GM19025 (cell line): Measurements from ENCODE around the gene SMIM41.

Experiments
- ATAC-seq: cut with Tn5 transposase; IDR thresholded peaks from one replicate; pipeline ENCODE4 v1.9.1; 2021; ENCODE audit warnings: mild to moderate bottlenecking, low read depth, moderate library complexity; ENCODE audit not compliant: unreplicated experiment

The SMIM41 gene

DNA sequence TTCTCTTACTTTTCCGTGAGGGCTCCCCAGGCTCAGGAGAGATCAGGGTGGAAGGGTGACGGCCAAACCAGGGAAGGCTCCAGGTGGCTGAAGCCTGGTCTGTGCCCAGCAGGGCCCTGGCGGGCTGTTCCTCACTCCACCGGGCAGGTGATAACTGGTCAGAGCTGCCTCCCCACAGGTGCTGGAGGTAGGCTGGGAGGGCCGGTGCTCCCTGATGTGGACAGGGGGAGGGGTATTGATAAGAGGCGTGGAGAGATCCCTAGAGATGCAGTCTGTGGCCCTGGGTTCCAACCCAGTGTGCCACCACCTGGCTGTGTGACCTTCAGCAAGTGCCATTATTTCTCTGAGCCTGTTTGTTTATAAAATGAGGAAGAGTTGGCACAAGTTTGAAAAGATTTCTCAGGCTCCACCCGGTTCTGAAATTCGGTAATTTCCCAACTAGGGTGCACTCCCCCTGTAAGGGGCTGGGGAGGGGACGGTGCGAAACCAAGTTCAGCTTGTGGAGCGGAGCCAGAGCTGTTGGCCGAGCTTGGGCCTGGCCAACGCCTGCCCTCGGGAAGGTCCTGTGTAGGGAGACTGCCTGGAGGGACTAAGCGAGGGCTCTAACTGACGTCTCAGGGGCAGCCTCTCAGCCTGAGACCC, 29.3 kb upstream of the SMIM41 start:
- no peak for ATAC-seq

GRCh38 chr12:52050758-52051541, 28.6 kb upstream of the SMIM41 start, which contains the start of gene NR4A1:
Gene NR4A1, plus strand, starts transcription at chr12:52051442. Its CDS starts 2,887 bp downstream, at chr12:52054329.
- peak; percentile 81 for ATAC-seq

DNA sequence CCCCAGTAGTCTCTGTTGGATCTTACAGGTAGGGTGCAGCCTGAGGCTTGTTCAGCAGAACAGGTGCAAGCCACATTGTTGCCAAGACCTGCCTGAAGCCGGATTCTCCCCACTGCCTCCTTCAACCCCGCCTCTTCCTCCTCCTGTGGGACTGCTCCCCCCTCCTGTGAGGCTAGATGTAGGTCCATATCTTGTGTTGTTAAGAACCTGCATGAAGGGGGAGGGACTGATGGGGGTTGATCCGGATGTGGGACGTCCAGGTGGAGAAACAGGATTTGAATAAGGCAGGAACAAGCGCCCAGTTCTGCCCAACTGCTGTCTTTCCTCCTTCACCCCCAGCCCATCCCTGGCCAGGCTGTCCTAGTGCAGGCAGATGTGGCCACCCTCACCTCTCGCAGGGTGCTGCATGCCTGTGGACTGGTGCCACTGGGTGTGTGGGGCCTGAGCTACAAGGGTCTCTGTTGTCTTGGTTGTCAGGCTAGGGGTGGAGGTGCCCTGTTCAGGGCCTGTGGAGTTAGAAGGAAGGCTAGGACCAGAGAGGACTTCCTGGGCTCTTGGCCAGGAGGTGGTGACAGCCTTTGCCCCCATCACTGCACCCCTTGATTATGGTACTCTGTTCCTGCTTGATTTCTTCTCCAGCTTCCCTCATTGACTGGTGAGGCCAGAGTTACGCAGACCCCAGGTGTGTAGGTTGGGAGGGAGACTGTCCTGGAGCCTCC, 26.9 kb upstream of the SMIM41 start:
- ATAC-seq, result no peak

GRCh38 chr12:52053536-52054209, 25.8 kb upstream of the SMIM41 start:
- no peak for ATAC-seq

- ATAC-seq, result no peak
Observed at GRCh38 chr12:52054231-52054832, 25.2 kb upstream of the SMIM41 start.

DNA sequence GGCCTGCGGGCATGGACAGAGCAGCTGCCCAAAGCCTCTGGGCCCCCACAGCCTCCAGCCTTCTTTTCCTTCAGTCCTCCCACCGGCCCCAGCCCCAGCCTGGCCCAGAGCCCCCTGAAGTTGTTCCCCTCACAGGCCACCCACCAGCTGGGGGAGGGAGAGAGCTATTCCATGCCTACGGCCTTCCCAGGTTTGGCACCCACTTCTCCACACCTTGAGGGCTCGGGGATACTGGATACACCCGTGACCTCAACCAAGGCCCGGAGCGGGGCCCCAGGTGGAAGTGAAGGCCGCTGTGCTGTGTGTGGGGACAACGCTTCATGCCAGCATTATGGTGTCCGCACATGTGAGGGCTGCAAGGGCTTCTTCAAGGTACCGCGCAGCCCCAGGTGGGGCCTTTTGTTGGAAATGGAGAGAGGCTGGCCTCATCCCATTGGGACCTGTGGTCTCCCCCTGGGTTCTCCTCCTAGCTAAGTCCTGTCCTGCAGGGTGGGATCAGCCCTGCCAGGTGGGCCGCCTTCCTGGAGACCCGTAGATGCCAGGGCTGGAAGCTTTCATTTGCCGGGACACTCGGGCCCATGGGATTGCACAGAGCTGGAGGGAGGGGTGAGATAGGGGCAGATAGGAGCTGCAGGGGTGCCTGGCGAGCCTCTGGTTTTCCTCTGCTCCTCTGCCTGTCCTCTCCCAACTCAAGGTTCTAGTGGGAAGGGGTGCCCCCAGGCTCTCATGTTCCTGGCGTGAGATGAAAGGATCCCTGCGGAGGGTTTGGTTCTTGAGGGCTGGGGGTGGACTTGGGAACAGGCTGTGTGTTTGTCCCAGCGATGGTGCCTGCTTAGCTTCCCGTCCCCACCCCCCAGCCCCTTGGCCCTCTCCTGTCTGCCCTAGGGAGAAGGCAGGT, 24.4 kb upstream of the SMIM41 start:
- no peak for ATAC-seq

GRCh38 chr12:52055731-52056711, 23.5 kb upstream of the SMIM41 start:
- ATAC-seq, result no peak

DNA sequence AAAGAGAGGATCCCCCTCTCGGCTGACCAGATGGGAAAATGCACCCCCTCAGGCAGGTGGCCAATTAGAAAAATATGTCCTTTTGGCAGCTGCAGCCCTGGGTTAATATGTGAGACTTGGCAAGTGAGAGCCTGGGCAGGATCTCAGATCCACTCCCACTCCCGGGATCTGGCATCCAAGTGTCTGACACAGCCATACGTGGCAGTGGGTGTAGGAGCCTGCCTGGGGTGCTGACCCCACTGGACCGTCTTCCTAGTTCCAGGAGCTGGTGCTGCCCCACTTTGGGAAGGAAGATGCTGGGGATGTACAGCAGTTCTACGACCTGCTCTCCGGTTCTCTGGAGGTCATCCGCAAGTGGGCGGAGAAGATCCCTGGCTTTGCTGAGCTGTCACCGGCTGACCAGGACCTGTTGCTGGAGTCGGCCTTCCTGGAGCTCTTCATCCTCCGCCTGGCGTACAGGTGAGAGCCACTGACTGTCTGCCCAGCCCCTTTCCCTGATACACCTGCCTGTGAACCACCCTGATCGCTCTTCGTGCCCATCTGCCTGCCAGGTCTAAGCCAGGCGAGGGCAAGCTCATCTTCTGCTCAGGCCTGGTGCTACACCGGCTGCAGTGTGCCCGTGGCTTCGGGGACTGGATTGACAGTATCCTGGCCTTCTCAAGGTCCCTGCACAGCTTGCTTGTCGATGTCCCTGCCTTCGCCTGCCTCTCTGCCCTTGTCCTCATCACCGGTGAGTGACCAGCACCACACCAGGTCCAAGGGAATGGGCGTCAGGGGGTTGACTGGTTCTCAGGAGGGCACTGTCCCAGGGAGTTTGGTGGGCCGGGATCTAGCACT, 22.5 kb upstream of the SMIM41 start:
- ATAC-seq, result no peak

DNA sequence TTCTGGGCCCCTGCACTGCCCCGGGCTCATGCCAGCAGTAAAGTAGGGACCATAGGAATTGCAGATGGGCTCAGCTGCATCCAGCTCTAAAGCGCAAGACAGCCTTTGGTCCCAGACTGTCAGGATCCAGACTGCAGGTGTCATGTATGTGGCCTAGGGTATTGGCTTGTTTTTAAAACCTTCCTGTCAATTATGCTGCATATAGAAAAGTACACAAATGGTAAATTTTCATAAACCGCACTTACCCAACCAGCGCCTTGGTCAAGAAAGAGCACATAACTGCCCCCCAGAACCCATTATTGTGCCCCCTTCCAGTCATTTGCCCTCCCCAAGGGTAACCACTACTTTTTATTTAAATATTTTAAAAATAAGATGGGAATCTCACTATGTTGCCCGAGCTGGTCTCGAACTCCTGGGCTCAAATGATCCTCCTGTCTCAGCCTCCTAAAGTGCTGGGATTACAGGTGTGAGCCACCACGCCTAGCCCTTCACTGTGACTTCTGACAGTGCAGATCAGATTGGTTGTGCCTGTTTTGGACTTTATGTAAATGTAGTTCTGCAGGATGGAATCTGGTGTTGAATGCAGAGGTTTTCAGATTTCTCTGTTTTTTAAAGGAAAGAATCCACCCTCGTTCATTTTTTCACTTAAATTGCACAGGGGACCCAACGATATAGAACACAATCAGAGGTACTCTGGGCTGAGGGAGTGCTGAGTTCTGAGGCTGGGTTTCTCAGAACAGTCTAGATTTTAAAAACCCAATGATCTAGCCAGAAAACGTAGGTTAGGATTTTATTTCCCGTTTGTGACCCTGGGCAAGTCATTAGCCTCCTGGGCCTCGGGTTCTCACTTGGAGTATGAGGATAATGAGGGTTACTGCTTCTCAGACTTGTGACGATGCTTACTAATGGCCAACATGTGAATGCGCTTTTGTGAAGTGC, 21.6 kb upstream of the SMIM41 start:
- no peak for ATAC-seq

- ATAC-seq, result no peak
Observed at GRCh38 chr12:52058631-52059361, 20.7 kb upstream of the SMIM41 start.

- no peak for ATAC-seq
Observed at GRCh38 chr12:52059582-52060497, 19.7 kb upstream of the SMIM41 start.

DNA sequence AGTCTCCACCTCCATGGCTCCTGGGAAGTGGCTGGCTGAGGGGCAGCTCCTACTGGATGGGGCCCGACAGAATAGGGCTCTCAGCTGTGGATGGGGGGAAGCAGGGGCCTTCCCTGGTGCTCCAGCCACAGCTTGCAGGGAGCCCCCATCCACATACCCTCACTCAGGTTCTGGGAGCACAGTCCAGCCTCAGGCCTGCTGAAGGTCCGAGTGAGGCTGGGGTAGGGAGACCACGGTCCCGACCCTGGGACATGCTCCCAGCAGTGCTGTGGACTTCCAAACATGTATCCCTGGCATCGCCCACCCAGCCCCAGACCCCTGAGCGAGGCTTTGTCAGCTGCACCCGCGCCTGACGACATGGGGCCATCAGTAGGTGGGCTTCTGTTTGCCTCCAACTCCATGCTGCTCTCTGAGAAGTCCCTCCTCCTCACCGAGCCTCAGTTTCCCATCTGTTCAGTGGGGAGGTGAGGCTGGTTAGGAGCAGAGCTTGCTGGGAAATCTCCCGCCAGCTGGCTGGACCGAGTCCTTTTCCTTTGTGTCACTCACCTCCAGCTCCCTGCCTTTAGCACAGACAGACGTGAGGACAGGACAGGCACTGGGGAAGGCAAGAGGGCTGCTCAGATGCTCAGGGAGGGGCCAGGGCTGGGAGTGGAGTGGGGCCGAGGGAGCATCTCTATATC, 18.9 kb upstream of the SMIM41 start:
- no peak for ATAC-seq

DNA sequence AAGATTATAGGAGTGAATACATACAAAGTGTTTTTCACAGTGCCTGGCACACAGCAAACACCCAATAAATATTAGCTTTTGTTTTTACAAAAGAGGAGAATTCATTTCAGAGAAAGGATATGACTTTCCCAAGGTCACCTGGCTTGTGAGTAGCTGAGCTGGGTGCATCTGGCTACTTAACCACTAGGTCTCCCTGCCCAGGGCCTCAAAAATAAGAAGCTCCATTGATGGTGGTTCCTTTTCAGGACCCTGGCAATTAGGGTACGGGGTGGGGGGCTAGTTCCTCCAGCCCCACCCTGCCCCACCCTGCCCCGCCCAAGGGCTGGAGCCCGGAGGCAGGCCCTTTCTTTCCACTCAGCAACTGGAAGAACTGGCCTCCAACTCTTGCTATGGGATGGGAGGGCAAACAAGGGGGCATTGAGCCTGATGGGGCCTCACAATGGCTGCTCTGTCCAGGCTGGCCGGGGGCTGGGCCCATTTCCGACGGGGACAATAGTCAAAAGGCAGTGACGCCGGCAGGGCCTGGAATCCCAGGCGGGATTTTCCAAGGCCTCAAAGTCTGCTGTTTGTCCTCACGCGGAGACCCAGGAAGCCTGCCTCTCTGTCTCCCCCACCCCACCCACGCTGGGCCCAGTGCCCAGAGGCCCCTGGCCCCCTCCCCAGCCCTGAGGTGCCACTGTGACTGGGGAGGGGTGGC, 17.9 kb upstream of the SMIM41 start:
- no peak for ATAC-seq
